ENCODE results near the gene POLE2. TPM values are rescaled to one million over a fixed set of nuclear protein-coding genes. Genes with fewer than 3 reads are reported as not detected.
"Not testable (repeated sequence)": the region's sequence is repeated elsewhere in the genome, so short reads cannot be mapped to it uniquely, and the experiment has no call there.

The POLE2 gene
- total and polyA plus RNA-seq, 8 donors: 0.43 to 2.9 (median 0.94) TPM

- H3K27me3 ChIP-seq: no peaks in the 10 kb centered on the region
- DNase-seq: no peak
- peaks cover 0 to 14% (median 0%) of the 10 kb centered on the region in 3 donors for H3K36me3 ChIP-seq
- intact Hi-C loops (cut with DNase I): no loop called here
- no peak for ATAC-seq
- FAIRE-seq: no peak
- TF ChIP-seq, protein P1, sequence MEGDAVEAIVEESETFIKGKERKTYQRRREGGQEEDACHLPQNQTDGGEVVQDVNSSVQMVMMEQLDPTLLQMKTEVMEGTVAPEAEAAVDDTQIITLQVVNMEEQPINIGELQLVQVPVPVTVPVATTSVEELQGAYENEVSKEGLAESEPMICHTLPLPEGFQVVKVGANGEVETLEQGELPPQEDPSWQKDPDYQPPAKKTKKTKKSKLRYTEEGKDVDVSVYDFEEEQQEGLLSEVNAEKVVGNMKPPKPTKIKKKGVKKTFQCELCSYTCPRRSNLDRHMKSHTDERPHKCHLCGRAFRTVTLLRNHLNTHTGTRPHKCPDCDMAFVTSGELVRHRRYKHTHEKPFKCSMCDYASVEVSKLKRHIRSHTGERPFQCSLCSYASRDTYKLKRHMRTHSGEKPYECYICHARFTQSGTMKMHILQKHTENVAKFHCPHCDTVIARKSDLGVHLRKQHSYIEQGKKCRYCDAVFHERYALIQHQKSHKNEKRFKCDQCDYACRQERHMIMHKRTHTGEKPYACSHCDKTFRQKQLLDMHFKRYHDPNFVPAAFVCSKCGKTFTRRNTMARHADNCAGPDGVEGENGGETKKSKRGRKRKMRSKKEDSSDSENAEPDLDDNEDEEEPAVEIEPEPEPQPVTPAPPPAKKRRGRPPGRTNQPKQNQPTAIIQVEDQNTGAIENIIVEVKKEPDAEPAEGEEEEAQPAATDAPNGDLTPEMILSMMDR (IDR thresholded peaks at IDR 0.05): no peak
- no peaks in the 10 kb centered on the region for H3K9me3 ChIP-seq
- no peak overlapping the region for H3K27ac ChIP-seq
- no peaks in the 10 kb centered on the region for H3K4me1 ChIP-seq
- no peak overlapping the region for H3K4me3 ChIP-seq
These were observed 32.7 kb upstream of the POLE2 start for GRCh38 chr14:49720744-49721143.

DNA sequence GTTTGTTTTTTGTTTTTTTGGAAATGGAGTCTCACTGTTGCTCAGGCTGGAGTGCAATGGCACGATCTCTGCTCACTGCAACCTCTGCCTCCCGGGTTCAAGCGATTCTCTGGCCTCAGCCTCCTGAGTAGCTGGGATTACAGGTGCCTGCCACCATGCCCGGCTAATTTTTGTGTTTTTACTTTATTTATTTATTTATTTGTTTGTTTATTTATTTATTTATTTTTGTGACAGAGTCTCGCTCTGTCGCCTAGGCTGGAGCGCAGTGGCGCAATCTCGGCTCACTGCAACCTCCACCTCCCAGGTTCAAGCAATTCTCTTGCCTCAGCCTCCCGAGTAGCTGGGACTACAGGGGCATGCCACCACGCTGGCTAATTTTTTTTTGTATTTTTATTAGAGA, 23.0 kb upstream of the POLE2 start:
- H3K36me3 ChIP-seq; H3K4me1 ChIP-seq; H3K9me3 ChIP-seq; H3K4me3 ChIP-seq; H3K27ac ChIP-seq; DNase-seq; intact Hi-C loops (cut with DNase I); H3K27me3 ChIP-seq; FAIRE-seq; ATAC-seq: not testable (repeated sequence)
- WGBS, 2 donors: 96 to 97% methylated on average over 11 of the region's 11 CpGs

DNA sequence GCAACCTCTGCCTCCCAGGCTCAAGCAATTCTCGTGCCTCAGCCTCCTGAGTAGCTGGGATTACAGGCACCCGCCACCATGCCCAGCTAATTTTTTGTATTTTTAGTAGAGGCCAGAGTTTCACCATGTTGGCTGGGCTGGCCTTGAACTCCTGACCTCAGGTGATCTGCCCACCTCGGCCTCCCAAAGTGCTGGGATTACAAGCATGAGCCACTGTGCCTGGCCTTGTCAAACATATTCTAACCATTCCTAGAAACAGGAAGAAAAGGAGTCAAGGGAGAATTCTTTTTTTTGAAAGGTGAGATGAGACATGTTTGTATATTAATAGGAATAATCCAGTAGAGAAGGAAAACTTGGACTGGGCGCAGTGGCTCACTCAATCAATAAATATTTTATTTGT, 16.5 kb upstream of the POLE2 start:
- DNase-seq; H3K27ac ChIP-seq; intact Hi-C loops (cut with DNase I); H3K4me3 ChIP-seq; H3K4me1 ChIP-seq; H3K9me3 ChIP-seq; FAIRE-seq; H3K27me3 ChIP-seq; H3K36me3 ChIP-seq; ATAC-seq: not testable (repeated sequence)
- WGBS, 2 donors: 88 to 89% methylated on average over 4 of the region's 4 CpGs

- TF ChIP-seq, protein P1 (IDR thresholded peaks at IDR 0.05): no peak
- Histone ChIP-seq H3K4me3 (no peak overlapping the region), H3K9me3 (no peaks in the 10 kb centered on the region), H3K27ac (no peak overlapping the region), H3K4me1 (no peaks in the 10 kb centered on the region), H3K27me3 (no peaks in the 10 kb centered on the region), H3K36me3 (no peaks in the 10 kb centered on the region)
- WGBS, 2 donors: 81 to 87% methylated on average over 3 of the region's 3 CpGs
- FAIRE-seq: no peak
- ATAC-seq: no peak
- intact Hi-C loops (cut with DNase I): no loop called here
- DNase-seq: no peak
These were observed 16.0 kb upstream of the POLE2 start for GRCh38 chr14:49703965-49704364.

- Histone ChIP-seq H3K9me3 (no peaks in the 10 kb centered on the region), H3K36me3 (no peaks in the 10 kb centered on the region), H3K27me3 (no peaks in the 10 kb centered on the region), H3K4me1 (no peaks in the 10 kb centered on the region), H3K4me3 (no peak overlapping the region), H3K27ac (no peak overlapping the region)
- WGBS, 2 donors: 87 to 88% methylated on average over 4 of the region's 4 CpGs
- intact Hi-C loops (cut with DNase I): no loop called here
- FAIRE-seq (no peak), DNase-seq (no peak), ATAC-seq (no peak)
- TF ChIP-seq, protein P1 (IDR thresholded peaks at IDR 0.05): no peak
These were observed 14.7 kb upstream of the POLE2 start for GRCh38 chr14:49702725-49703124.

DNA sequence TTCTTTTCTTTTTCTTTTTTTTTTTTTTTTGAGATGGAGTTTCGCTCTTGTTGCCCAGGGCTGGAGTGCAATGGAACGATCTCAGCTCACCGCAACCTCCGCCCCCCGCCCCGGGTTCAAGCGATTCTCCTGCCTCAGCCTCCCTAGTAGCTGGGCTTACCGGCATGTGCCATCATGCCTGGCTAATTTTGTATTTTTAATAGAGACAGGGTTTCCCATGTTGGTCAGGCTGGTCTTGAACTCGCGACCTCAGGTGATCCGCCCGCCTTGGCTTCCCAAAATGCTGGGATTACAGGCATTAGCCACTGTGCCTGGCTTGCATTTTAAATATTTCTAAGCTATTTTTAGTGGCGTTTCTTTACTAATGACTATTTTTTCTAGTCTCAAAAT, 5.7 kb upstream of the POLE2 start:
- FAIRE-seq; ATAC-seq; H3K9me3 ChIP-seq; H3K4me1 ChIP-seq; H3K36me3 ChIP-seq; H3K27me3 ChIP-seq; intact Hi-C loops (cut with DNase I): not testable (repeated sequence)
- WGBS, 2 donors: 7 to 10% methylated on average over 12 to 13 of the region's 13 CpGs
- Histone ChIP-seq H3K4me3 (peak overlapping the region; percentile 53 to 86 (median 72)), H3K27ac (peak overlapping the region; percentile 89 to 95 (median 94))
- peak in 1 of 6 donors; percentile 13 for DNase-seq

Measured in pancreas (tissue), 10 donors.